GM12878 (cell line): Measurements from ENCODE around the gene TLR10.
"Not testable (repeated sequence)": the region's sequence is repeated elsewhere in the genome, so short reads cannot be mapped to it uniquely, and the experiment has no call there.

Experiments used
- CHD1 ChIP-seq: IDR thresholded peaks from 2 replicates; pipeline ENCODE4 v1.6.1; 2012; ENCODE audit warnings: low read depth, low read length, improper control_type of control experiment
- KDM1A ChIP-seq: fragments of 200-600 bp; sonication (generic); IDR thresholded peaks from 2 replicates; pipeline ENCODE4 v1.6.1; 2016; ENCODE audit warnings: borderline replicate concordance
- ZNF24 ChIP-seq: fragments of 450-650 bp; IDR thresholded peaks from 2 replicates; pipeline ENCODE4 v1.6.1; 2017; ENCODE audit warnings: antibody characterized with exemption, mild to moderate bottlenecking
- TF ChIP-seq, protein P1 (sequence below): IDR thresholded peaks from 2 replicates; pipeline ENCODE4 v1.6.1; 2011; ENCODE audit warnings: borderline replicate concordance, low read depth, mild to moderate bottlenecking, moderate library complexity, mixed read lengths, low read length; ENCODE audit not compliant: insufficient read depth; ENCODE audit errors: extremely low read length
- TF ChIP-seq, protein P2 (sequence below), 3 experiments: IDR thresholded peaks in 2 of 3; conservative IDR thresholded peaks in 1 of 3; 2 replicates each; pipeline ENCODE4 v1.5.1; 2011; ENCODE audit warnings: low read depth in 3 of 3, low read length in 3 of 3, mild to moderate bottlenecking in 3 of 3, control low read depth in 2 of 3, moderate library complexity in 2 of 3, inconsistent platforms in 1 of 3, mixed read lengths in 1 of 3; ENCODE audit not compliant: control insufficient read depth in 2 of 3, insufficient read depth in 1 of 3; ENCODE audit errors: extremely low read depth in 1 of 3

DNA sequence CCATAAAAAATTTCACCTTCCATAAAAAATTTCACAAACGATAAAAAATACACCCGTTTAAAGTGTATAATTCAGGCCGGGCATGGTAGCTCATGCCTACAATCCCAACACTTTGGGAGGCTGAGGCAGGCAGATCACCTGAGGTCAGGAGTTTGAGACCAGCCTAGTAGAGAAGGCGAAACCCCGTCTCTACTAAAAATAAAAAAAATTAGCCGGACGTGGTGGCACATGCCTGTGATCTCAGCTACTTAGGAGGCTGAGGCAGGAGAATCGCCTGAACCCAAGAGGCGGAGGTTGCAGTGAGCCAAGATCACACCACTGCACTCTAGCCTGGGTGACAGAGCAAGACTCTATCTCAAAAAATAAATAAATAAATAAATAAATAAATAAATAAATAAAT is 23.5 kb upstream of the TLR10 start:
- TF ChIP-seq, protein P1, sequence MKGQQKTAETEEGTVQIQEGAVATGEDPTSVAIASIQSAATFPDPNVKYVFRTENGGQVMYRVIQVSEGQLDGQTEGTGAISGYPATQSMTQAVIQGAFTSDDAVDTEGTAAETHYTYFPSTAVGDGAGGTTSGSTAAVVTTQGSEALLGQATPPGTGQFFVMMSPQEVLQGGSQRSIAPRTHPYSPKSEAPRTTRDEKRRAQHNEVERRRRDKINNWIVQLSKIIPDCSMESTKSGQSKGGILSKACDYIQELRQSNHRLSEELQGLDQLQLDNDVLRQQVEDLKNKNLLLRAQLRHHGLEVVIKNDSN, result not testable (repeated sequence)
- TF ChIP-seq ZNF24, CHD1, KDM1A: not testable (repeated sequence)
- TF ChIP-seq, protein P2, sequence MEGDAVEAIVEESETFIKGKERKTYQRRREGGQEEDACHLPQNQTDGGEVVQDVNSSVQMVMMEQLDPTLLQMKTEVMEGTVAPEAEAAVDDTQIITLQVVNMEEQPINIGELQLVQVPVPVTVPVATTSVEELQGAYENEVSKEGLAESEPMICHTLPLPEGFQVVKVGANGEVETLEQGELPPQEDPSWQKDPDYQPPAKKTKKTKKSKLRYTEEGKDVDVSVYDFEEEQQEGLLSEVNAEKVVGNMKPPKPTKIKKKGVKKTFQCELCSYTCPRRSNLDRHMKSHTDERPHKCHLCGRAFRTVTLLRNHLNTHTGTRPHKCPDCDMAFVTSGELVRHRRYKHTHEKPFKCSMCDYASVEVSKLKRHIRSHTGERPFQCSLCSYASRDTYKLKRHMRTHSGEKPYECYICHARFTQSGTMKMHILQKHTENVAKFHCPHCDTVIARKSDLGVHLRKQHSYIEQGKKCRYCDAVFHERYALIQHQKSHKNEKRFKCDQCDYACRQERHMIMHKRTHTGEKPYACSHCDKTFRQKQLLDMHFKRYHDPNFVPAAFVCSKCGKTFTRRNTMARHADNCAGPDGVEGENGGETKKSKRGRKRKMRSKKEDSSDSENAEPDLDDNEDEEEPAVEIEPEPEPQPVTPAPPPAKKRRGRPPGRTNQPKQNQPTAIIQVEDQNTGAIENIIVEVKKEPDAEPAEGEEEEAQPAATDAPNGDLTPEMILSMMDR (IDR thresholded peaks at IDR 0.05 in 2 of 3, conservative IDR thresholded peaks at IDR 0.05 in 1 of 3; ENCODE audit: control insufficient read depth in 2 of 3, extremely low read depth in 1 of 3, insufficient read depth in 1 of 3, low read depth in 3 of 3, low read length in 3 of 3), result not testable (repeated sequence)
